CD4-positive, alpha-beta memory T cell (primary cell): ENCODE measurements around the gene NOL11. TPM values are rescaled to one million over a fixed set of nuclear protein-coding genes. Genes with fewer than 3 reads are reported as not detected.
A peak's percentile ranks its signal among the peaks of the same experiment; 100 is the strongest.
"Not testable (repeated sequence)": the region's sequence is repeated elsewhere in the genome, so short reads cannot be mapped to it uniquely, and the experiment has no call there.

Source experiments
- CTCF ChIA-PET: fragments of 350-600 bp; sonication (Branson Sonifier 250); formaldehyde crosslinking; loops from one replicate; lab custom pipeline; 2021; ENCODE audit warnings: inconsistent platforms; ENCODE audit not compliant: partially characterized antibody; lab: Charles Lee
- POLR2A ChIA-PET: fragments of 350-600 bp; sonication (Branson Sonifier 250); formaldehyde crosslinking; loops from one replicate; lab custom pipeline; 2021; ENCODE audit not compliant: partially characterized antibody; lab: Charles Lee
- DNase-seq, 5 donors: peaks; one replicate each; pipeline versions ENCODE4 v3.0.0 to v3.0.0-alpha.2; 2020 to 2022; ENCODE audit warnings: mixed read lengths in 1 of 5
- H3K27ac ChIP-seq: one replicate; pipeline ENCODE4 v1.7.0; 2013; ENCODE audit warnings: low read depth, low read length
- H3K27me3 ChIP-seq: 2 replicates; pipeline ENCODE4 v1.7.0; 2013; ENCODE audit warnings: mild to moderate bottlenecking, low read length, moderate library complexity; ENCODE audit not compliant: insufficient read depth
- H3K36me3 ChIP-seq: 2 replicates; pipeline ENCODE4 v1.7.0; 2013; ENCODE audit warnings: mild to moderate bottlenecking, low read length, moderate library complexity; ENCODE audit not compliant: insufficient read depth
- H3K4me1 ChIP-seq: 2 replicates; pipeline ENCODE4 v1.7.0; 2013; ENCODE audit warnings: mild to moderate bottlenecking, low read length, moderate library complexity; ENCODE audit not compliant: insufficient read depth
- H3K4me3 ChIP-seq, 2 donors: one replicate each; pipeline ENCODE4 v1.7.0; 2013; ENCODE audit warnings: low read length in 2 of 2, mild to moderate bottlenecking in 1 of 2
- H3K9me3 ChIP-seq, 2 donors: one replicate each; pipeline ENCODE4 v1.7.0; 2013; ENCODE audit warnings: low read length in 2 of 2, control low read depth in 1 of 2; ENCODE audit not compliant: control insufficient read depth in 1 of 2
- H3K27ac Mint-ChIP-seq, 7 donors: one replicate each; pipeline ENCODE4 v1.8.0; 2020 to 2021; ENCODE audit warnings: mixed read lengths in 7 of 7, mild to moderate bottlenecking in 6 of 7, inconsistent platforms in 3 of 7, moderate library complexity in 3 of 7
- H3K27me3 Mint-ChIP-seq, 2 donors: one replicate each; pipeline ENCODE4 v1.8.0; 2020 to 2021; ENCODE audit warnings: mixed read lengths in 2 of 2
- H3K36me3 Mint-ChIP-seq, 2 donors: one replicate each; pipeline ENCODE4 v1.8.0; 2020 to 2021; ENCODE audit warnings: mixed read lengths in 2 of 2, inconsistent platforms in 1 of 2, mild to moderate bottlenecking in 1 of 2
- H3K4me1 Mint-ChIP-seq, 4 donors: one replicate each; pipeline ENCODE4 v1.8.0; 2020 to 2021; ENCODE audit warnings: mixed read lengths in 4 of 4, mild to moderate bottlenecking in 1 of 4
- H3K4me3 Mint-ChIP-seq, 8 donors: one replicate each; pipeline ENCODE4 v1.8.0; 2020 to 2021; ENCODE audit warnings: mixed read lengths in 8 of 8, mild to moderate bottlenecking in 7 of 8, moderate library complexity in 6 of 8, inconsistent platforms in 3 of 8
- H3K9me3 Mint-ChIP-seq, 8 donors: one replicate each; pipeline ENCODE4 v1.8.0; 2020 to 2021; ENCODE audit warnings: mixed read lengths in 8 of 8, mild to moderate bottlenecking in 5 of 8, inconsistent platforms in 3 of 8, moderate library complexity in 1 of 8
- intact Hi-C: fragments of 100-400 bp; cut with micrococcal nuclease; formaldehyde crosslinking; loops from one replicate; pipeline ENCODE4 v1.15.1; 2023
- polyA plus RNA-seq, 2 donors: library from polyadenylated mRNA; unstranded; fragments of 300-500 nt; fragmentation: Illumina TruSeq; gene quantifications; one replicate each; pipeline ENCODE4 v1.2.3, GENCODE V29; 2021
- total RNA-seq, 2 experiments: library from RNA; stranded (reverse); gene quantifications; one replicate each; pipeline ENCODE4 v1.2.3, GENCODE V29; 2021

The NOL11 gene
- total and polyA plus RNA-seq, 4 experiments from 2014 or later: 18.3 to 57.1 (median 47.5) TPM

- intact Hi-C loops: no loop called here
- Histone ChIP-seq H3K36me3 (peaks cover 15% of the 10 kb centered on the region), H3K4me1 (no peaks in the 10 kb centered on the region), H3K27me3 (no peaks in the 10 kb centered on the region), H3K27ac (no peak overlapping the region), H3K9me3 (peaks cover 0 to 4% of the 10 kb centered on the region in 2 donors), H3K4me3 (no peak overlapping the region)
- ChIA-PET POLR2A (no interaction called here), CTCF (no interaction called here)
- H3K4me1 Mint-ChIP-seq: peaks cover 0 to 7% (median 2%) of the 10 kb centered on the region in 4 donors
- peaks cover 29 to 47% of the 10 kb centered on the region in 2 donors for H3K36me3 Mint-ChIP-seq
- no peak overlapping the region for H3K4me3 Mint-ChIP-seq
- DNase-seq: no peak
- H3K27ac Mint-ChIP-seq: no peak overlapping the region
- H3K9me3 Mint-ChIP-seq: peaks cover 0 to 3% (median 0%) of the 10 kb centered on the region in 8 donors
- no peaks in the 10 kb centered on the region for H3K27me3 Mint-ChIP-seq
Measured at GRCh38 chr17:67751101-67752074, 33.7 kb downstream of the NOL11 start.

- H3K9me3 Mint-ChIP-seq, H3K4me1 Mint-ChIP-seq, CTCF ChIA-PET, DNase-seq, intact Hi-C loops, H3K4me3 ChIP-seq, H3K27me3 ChIP-seq, H3K27me3 Mint-ChIP-seq, POLR2A ChIA-PET, H3K4me3 Mint-ChIP-seq, H3K27ac ChIP-seq, H3K9me3 ChIP-seq, H3K4me1 ChIP-seq: not testable (repeated sequence)
- peaks cover 27 to 41% of the 10 kb centered on the region in 2 donors for H3K36me3 Mint-ChIP-seq
- peak overlapping the region in 2 of 7 donors; percentile 22 to 53 for H3K27ac Mint-ChIP-seq
- peaks cover 13% of the 10 kb centered on the region for H3K36me3 ChIP-seq
Measured at GRCh38 chr17:67752160-67752559, 34.4 kb downstream of the NOL11 start.

GRCh38 chr17:67753026-67753425, 35.3 kb downstream of the NOL11 start:
- intact Hi-C loops: no loop called here
- Mint-ChIP-seq H3K4me1 (peaks cover 0 to 7% (median 2%) of the 10 kb centered on the region in 4 donors), H3K27ac (peak overlapping the region in 4 of 7 donors; percentile 43 to 81 (median 60)), H3K9me3 (peaks cover 0 to 3% (median 0%) of the 10 kb centered on the region in 8 donors), H3K27me3 (no peaks in the 10 kb centered on the region), H3K36me3 (peaks cover 18 to 34% of the 10 kb centered on the region in 2 donors), H3K4me3 (no peak overlapping the region)
- ChIA-PET CTCF (interaction anchor here (0.6 kb wide), 1 partner anchor 394 kb away, joined by 3 read pairs; no protein-coding TSS in a partner anchor), POLR2A (no interaction called here)
- peaks cover 0 to 4% of the 10 kb centered on the region in 2 donors for H3K9me3 ChIP-seq
- peaks cover 7% of the 10 kb centered on the region for H3K36me3 ChIP-seq
- DNase-seq: no peak
- H3K27ac ChIP-seq: no peak overlapping the region
- H3K4me3 ChIP-seq: no peak overlapping the region
- no peaks in the 10 kb centered on the region for H3K27me3 ChIP-seq
- no peaks in the 10 kb centered on the region for H3K4me1 ChIP-seq

DNA sequence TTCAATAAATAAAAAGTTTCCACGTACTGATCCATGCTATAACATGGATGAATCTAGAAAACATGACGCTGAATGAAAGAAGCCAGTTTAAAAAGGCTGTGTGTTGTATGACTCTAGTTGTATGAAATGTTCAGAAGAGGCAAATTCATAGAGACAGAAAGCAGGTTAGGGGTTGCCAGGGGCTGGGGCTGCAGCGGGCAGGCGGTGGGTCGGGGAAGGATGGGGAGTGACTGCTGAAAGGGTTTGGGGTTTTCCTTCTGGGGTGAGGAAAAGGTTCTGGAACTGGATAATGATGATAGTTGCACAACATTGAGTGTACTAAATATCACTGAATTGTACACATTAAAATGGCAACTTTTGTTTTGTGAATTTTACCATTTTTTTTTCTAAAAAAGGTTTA, 36.3 kb downstream of the NOL11 start:
- no peak overlapping the region for H3K27ac ChIP-seq
- Mint-ChIP-seq H3K27ac (peak overlapping the region in 2 of 7 donors; percentile 47 to 57), H3K4me3 (no peak overlapping the region), H3K4me1 (peaks cover 0 to 7% (median 1%) of the 10 kb centered on the region in 4 donors), H3K36me3 (peaks cover 11 to 28% of the 10 kb centered on the region in 2 donors), H3K27me3 (no peaks in the 10 kb centered on the region), H3K9me3 (peaks cover 0 to 3% (median 0%) of the 10 kb centered on the region in 8 donors)
- H3K9me3 ChIP-seq: peaks cover 0 to 4% of the 10 kb centered on the region in 2 donors
- POLR2A ChIA-PET: no interaction called here
- no peaks in the 10 kb centered on the region for H3K27me3 ChIP-seq
- CTCF ChIA-PET: no interaction called here
- no peak for DNase-seq
- peaks cover 7% of the 10 kb centered on the region for H3K36me3 ChIP-seq
- intact Hi-C loops: no loop called here
- H3K4me3 ChIP-seq: no peak overlapping the region
- no peaks in the 10 kb centered on the region for H3K4me1 ChIP-seq

GRCh38 chr17:67754686-67755085, 37.0 kb downstream of the NOL11 start:
- H3K36me3 ChIP-seq, H3K27me3 Mint-ChIP-seq, H3K27ac ChIP-seq, H3K9me3 Mint-ChIP-seq, H3K4me3 ChIP-seq, H3K4me1 ChIP-seq, DNase-seq, intact Hi-C loops, H3K9me3 ChIP-seq, POLR2A ChIA-PET, H3K4me1 Mint-ChIP-seq, H3K27me3 ChIP-seq, H3K4me3 Mint-ChIP-seq: not testable (repeated sequence)
- Mint-ChIP-seq H3K36me3 (peaks cover 8 to 25% of the 10 kb centered on the region in 2 donors), H3K27ac (peak overlapping the region in 1 of 7 donors; percentile 31)
- CTCF ChIA-PET: interaction anchor here (0.7 kb wide), 1 partner anchor 9 kb away, joined by 3 read pairs; no protein-coding TSS in a partner anchor

- H3K9me3 Mint-ChIP-seq: not testable (repeated sequence)
Measured at GRCh38 chr17:67756766-67757165, 39.0 kb downstream of the NOL11 start.

More at GRCh38 chr17:67756766-67757165, 39.0 kb downstream of the NOL11 start:
- H3K4me1 ChIP-seq, intact Hi-C loops, H3K27me3 Mint-ChIP-seq, H3K4me3 ChIP-seq, POLR2A ChIA-PET, H3K27ac Mint-ChIP-seq, H3K4me3 Mint-ChIP-seq, H3K27ac ChIP-seq, H3K27me3 ChIP-seq, H3K4me1 Mint-ChIP-seq, H3K36me3 ChIP-seq, DNase-seq, H3K9me3 ChIP-seq: not testable (repeated sequence)
- peaks cover 0 to 13% of the 10 kb centered on the region in 2 donors for H3K36me3 Mint-ChIP-seq
- CTCF ChIA-PET: interaction anchor here (0.7 kb wide), 1 partner anchor 22 kb away, joined by 4 read pairs; no protein-coding TSS in a partner anchor
